T47D (cell line): ENCODE data around the gene CNPY1.
"Not testable (repeated sequence)": the region's sequence is repeated elsewhere in the genome, so short reads cannot be mapped to it uniquely, and the experiment has no call there.

Experiments used
- DNase-seq, 2 experiments: peaks; one replicate each; pipeline versions ENCODE4 v3.0.0 to v3.0.0-alpha.2; 2011 to 2012; ENCODE audit warnings: low read depth in 1 of 2, low spot score in 1 of 2
- JUND ChIP-seq: IDR thresholded peaks from 2 replicates; pipeline ENCODE4 v1.6.1; 2012; ENCODE audit warnings: low read depth
- in situ Hi-C: cut with HindIII; loops from 2 replicates; pipeline ENCODE4 v1.10.0; 2016; ENCODE audit warnings: low sequenced_read_pairs, low pct_unique_long_range_greater_than_20kb

The CNPY1 gene

DNA sequence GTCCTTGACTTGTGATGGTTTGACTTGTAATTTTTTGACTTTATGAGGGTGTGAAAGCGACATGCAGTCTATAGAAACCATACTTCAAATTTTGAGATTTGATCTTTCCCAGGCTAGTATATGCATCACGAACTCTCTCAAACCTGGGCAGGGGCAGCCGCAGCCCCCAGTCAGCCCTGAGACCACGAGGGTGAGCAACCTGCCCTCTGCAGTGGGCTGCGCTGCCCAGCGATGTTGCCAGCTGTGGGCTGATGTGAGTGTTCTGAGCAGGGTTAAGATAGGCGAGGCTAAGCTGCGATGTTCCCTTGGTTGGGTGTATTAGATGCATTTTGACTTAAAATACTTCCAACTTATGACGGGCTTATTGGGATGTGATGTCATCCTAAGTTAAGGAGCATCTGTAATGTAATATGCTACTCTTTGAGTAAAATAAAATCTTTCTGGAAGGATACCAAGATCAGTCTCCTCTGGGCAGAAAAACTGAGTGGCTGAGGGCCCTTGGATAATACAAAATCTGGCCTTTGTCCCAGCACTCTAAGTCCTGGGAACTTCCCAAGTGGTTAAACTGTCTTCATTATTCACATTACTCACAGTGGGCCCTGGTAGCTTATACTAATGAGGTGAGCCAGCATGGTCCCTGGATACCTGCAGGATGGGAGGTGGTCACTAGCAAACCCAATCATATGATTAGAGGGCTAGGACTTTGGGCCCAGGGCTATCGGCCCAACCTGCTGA is 28.4 kb upstream of the CNPY1 start:
- no peak for TF ChIP-seq JUND
- in situ Hi-C loops = no loop called here
- no peak for DNase-seq

DNA sequence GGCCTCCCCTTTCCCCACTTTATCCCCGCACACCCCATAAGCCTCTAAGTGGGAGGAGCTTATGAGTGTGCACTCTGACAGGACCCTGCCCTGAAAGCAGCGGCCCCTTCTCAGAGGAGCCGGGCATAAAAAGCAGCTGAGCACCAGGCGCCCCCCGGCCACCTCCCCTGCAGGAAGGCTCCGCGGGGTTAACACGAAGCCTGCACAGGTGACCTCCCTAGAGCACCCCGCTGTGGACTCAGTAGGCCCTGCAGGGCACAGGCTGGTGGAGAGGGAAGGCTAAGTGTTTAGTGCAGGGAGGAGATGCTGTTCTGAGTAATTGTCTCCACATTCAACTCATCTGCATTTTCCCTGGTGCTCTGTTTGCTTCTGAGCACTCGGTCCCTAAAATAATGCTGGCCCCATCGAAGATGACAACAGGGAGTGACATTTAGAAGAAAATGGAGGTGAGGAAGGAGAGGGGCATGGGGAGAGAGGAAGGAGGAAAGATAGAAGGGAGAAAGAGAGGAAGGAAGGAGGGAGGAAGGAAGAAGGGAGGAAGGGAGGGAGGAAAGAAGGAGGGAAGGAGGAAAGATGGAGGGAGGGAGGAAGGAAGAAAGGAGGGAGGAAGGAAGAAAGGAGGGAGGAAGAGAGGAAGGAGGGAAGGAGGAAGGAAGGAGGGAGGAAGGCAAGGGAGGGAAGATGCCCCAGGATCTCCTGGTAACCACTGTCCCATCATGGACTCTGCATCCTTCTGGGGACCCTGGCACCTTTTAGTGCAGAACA is 25.4 kb upstream of the CNPY1 start:
- in situ Hi-C loops = no loop called here
- TF ChIP-seq JUND = no peak
- no peak for DNase-seq

DNA sequence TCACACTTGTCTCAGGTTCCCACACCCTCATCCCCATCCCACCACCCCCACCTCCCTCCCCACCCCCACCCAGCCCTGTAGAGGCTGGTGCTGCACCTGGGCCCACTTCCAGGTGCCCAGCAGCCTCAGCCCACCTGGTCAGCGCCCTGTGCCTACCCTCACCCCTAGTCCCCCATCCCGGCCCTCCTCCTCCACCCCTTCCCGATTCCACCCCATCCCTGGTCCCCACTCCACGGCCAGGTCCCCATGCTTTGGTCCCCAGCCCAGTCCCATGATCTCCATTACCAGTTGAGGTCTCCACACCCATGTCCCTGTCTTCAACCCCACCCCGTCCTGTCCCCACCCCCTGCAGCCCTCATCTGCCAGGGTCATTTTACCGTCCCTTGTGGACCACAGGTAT is 24.6 kb upstream of the CNPY1 start:
- in situ Hi-C loops = no loop called here
- no peak for TF ChIP-seq JUND
- no peak for DNase-seq

DNA sequence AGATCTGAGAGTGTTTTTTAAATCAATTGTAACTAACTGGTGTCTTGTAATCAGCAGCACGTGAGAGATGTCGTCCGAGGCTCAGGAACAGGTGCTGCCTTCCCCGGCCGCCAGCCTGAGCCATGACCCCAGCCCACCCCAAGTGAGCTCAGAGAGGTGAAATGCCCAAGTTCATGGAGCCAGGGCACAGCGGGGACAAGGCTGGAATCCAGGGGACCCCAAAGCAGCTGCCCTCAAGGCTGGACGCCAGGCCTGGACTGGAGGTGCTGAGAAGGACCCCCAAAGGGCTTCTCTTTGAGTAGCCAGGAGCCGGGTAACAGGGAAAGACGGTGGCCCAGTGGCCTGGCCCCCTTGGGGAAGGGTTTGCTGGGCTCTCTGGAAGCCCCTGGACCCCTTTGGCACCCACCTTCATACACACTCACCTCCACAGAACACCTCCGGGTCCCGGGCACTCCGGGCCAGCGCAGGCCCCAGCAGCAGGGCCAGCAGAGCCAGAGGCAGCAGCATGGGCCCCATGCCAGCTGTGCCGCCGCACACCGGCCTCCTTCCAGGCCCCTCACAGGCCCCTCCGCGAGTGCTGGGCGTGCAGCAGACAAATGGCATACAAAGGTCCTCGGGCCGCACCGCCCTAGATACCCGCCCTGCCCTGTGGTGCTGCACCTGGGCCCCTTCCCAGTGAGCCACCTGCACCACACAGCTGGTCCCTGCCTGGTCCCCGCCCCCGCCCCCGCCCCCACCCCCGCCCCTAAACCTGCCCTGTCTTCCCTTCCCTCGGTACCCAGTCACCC is 24.0 kb upstream of the CNPY1 start:
- in situ Hi-C loops = no loop called here
- no peak for DNase-seq
- TF ChIP-seq JUND = no peak

DNA sequence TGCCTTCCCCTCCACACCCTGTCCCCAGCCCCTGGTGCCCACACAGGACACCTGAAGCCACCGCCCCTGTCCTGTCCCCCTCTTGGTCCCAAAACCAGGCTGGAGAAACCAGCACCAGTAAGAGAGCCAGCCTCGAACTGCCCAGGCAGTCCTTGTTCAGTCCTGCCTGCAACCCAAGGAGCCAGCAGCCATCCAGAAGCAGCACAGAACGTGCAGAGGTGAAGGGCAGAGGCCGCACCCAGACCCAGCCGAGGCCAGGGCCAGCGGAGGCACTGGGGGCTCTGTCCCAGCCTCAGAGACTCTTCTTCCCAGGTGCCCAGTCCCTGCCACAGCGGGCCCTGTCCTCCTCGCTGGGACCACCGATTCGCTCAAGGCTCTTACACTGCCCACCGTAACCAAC is 23.3 kb upstream of the CNPY1 start:
- in situ Hi-C loops = no loop called here
- DNase-seq = no peak
- no peak for TF ChIP-seq JUND

DNA sequence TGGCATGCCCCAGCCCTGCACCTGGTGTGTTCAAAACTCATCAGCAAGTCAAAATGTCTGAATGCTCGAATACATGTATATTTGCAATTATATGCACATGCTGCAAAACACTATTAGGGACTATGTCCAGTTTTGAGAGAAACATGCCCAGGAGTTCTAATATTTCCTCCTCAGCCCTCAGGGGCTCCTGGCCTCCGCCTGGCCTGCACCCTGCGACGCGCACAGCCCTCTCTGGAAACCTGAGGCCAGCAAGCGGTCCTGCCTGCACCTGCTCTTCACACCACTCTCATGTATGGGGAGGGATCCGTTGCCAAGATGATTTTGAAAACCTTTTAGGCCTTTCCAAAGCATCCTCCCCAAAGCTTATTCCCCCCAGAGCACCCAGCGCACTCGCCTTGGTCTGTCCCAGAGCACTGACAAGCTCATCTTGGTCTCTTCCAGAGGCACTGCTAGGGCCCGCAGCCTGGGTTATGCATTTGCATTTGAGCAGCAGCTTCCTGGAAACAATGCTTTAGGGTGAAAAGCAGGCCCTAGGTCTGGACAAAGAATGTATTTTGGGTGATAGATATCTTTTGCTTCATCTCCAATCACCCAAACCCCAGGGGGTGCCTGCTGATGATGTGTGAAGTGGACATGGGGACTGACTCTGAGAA is 22.6 kb upstream of the CNPY1 start:
- TF ChIP-seq JUND = no peak
- in situ Hi-C loops = no loop called here
- DNase-seq = no peak

DNA sequence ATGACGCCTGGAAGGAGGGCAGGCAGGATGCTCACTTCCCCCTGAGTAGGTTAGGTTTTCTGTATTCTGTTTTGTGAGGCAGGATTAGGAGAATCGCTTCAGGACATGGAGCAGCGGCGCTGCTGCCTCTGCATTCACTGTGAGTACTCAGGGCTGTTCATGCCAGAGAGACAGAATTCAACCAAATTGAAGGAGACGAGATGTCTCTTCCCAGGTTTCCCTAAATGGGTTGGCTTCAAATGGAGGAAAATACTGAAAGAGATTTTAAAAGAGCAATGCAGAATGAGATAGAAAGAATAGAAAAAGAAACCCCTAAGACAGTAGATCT is 21.9 kb upstream of the CNPY1 start:
- DNase-seq = no peak
- in situ Hi-C loops = no loop called here
- no peak for TF ChIP-seq JUND

DNA sequence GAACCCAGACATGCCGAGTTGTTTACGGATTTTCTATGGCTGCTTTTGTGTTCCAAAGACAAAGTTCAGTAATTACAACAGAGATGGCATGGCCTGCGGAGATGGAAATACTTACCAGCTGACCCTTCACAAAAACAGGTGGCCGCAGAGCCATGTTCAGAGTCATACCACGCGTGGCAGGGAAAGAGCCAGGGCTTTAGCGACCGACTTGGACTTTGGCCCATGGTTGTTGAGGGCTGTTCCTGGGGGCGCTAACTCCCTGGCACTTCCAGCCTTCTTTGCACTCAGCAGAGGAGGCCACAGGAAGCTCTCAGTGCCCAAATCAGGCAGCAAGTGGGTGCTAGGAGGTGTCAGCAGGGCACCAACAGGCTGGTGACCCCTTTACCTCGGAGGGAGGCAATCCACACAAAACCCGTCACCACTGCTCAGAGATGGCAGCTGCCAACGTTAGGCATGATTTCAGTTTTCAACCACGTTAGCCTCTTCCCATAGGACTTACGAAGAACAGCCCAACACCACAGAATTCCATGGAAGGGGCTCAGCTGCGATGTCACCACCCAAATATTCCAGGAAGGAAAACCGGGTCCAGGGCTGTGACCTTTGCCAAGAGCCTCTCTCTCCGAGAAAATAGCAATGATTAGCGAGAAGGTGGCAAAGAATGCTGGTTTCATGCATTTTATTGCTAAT is 21.4 kb upstream of the CNPY1 start:
- no peak for TF ChIP-seq JUND
- in situ Hi-C loops = no loop called here
- DNase-seq = no peak

DNA sequence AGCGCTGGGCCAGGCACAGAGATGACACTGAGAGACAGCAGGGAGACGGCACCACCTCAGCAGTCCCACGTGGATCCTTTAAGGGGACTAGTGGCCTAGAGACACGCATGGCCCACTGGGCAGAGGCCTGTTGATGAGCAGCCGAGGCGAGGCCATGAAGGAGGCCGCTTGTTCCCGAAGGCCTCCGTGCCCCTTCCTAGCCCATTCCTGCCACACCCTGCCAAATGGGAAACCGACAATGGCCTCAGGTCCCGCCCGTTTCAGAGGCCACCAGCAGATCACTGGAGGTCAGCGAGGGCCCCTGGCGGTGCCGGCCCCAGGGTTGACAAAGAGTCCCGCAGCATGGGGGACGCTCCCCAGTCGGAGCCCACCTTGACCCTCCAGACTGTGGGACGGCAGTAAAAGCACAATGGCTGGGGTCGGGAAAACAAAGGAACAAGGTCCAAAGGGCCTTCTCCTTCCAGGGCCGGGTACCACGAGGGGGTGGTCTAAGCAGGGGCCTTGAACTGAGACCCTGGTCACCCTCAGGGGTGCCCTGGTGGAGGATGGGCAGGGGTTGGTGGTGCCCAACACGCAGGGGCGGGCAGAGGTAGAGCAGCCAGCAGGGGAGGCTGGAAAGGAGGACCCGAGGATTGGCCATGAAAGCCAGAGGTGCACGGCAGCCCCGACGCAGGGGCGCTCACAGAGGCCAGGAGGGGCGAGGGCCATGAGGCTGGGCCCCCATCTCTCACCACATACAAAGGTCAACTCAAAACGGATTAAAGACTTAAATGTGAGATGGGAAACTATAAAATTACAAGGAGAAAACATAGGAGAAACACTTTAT is 19.9 kb upstream of the CNPY1 start:
- in situ Hi-C loops = no loop called here
- TF ChIP-seq JUND = no peak
- no peak for DNase-seq

DNA sequence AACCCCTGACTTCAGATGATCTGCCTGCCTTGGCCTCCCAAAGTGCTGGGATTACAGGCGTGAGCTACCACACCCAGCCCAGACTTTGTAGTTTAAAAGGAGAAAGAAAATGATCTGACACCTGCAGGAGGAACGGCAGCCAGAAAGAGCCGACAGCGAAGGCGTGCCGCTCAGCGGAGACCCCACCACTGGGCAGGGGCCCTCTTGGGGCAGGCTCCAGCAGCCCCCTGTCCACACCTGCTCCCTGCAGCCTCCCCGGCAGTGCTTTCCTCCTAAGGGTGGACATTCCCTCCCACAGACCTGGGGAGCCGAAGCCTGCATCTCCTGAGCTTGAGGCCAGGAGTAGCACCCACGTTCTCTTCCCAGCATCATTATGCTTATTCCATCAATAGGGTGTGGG is 19.2 kb upstream of the CNPY1 start:
- TF ChIP-seq JUND = no peak
- DNase-seq = no peak
- in situ Hi-C loops = no loop called here

DNA sequence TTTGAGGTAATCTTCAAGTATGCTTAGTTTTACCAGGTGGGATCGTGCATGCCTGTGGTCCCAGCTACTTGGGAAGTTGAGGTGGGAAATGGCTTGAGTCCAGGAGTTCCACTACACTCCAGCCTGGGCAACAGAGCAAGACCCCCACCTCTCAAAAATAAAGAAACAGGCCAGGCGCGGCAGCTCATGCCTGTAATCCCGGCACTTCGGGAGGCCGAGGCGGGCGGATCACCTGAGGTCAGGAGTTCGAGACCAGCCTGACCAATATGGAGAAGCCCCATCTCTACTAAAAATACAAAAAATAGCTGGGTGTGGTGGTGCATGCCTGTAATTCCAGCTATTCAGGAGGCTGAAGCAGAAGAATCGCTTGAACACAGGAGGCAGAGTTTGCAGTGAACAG is 16.6 kb upstream of the CNPY1 start:
- DNase-seq, in situ Hi-C loops: not testable (repeated sequence)
